Testis (tissue), 3 donors: ENCODE results near the gene ARHGAP26. TPM values are rescaled to one million over a fixed set of nuclear protein-coding genes. Genes with fewer than 3 reads are reported as not detected.

Experiments used
- DNase-seq: peaks from one replicate; pipeline ENCODE4 v3.0.0-alpha.2; 2019
- H3K27ac ChIP-seq, 2 donors: fragments of 200-600 bp; sonication (generic); one replicate each; pipeline ENCODE4 v1.5.1; 2019
- H3K27me3 ChIP-seq: fragments of 200-600 bp; sonication (generic); one replicate; pipeline ENCODE4 v1.5.1; 2019
- H3K36me3 ChIP-seq: fragments of 200-600 bp; sonication (generic); one replicate; pipeline ENCODE4 v1.5.1; 2017; ENCODE audit warnings: low read depth; ENCODE audit errors: missing control alignments
- H3K4me1 ChIP-seq: fragments of 200-600 bp; sonication (generic); one replicate; pipeline ENCODE4 v1.5.1; 2019
- H3K4me3 ChIP-seq, 2 donors: fragments of 200-600 bp; sonication (generic); one replicate each; pipeline ENCODE4 v1.5.1; 2017 to 2019
- H3K9me3 ChIP-seq: fragments of 200-600 bp; sonication (generic); one replicate; pipeline ENCODE4 v1.5.1; 2017
- CTCF ChIP-seq, 3 experiments: fragments of 450-650 bp in 2 of 3; fragments of 200-600 bp in 1 of 3; sonication (generic) in 1 of 3; IDR thresholded peaks; one replicate each; pipeline ENCODE4 v1.5.1; 2016 to 2019; ENCODE audit warnings: antibody characterized with exemption in 3 of 3, mild to moderate bottlenecking in 2 of 3, moderate library complexity in 1 of 3
- POLR2A ChIP-seq: fragments of 450-650 bp; IDR thresholded peaks from one replicate; pipeline ENCODE4 v1.6.1; 2017; ENCODE audit warnings: antibody characterized with exemption, mild to moderate bottlenecking, moderate library complexity
- WGBS, 2 donors: methylation state at CpG; one replicate each; pipeline ENCODE4 v1.1.5; 2018; 5-methylcytosine and 5-hydroxymethylcytosine counted together
- intact Hi-C: fragments of 100-400 bp; cut with DNase I; formaldehyde crosslinking; loops from one replicate; pipeline ENCODE4 v1.15.1; 2023; ENCODE audit warnings: low total_unique reads
- polyA plus RNA-seq: library from polyadenylated mRNA; stranded (reverse); fragments of 350-450 nt; fragmentation: Illumina TruSeq; extraction: RNeasy Lipid Tissue Mini Kit (QIAGEN cat#74804); gene quantifications from one replicate; pipeline ENCODE4 v1.2.3, GENCODE V29; 2014; ENCODE audit warnings: low read depth, low replicate concordance; ENCODE audit not compliant: insufficient read depth
- total RNA-seq, 2 donors: library from RNA; depleted of rRNA; stranded (reverse); fragments of >200 nt; gene quantifications; one replicate each; pipeline ENCODE4 v1.2.3, GENCODE V29; 2016

The ARHGAP26 gene
- total and polyA plus RNA-seq, 3 donors from 2014 or later = 33.8 to 98.7 (median 95.7) TPM

- intact Hi-C loops = no loop called here
- H3K27ac ChIP-seq = no peak overlapping the region
- no peaks in the 10 kb centered on the region for H3K36me3 ChIP-seq
- no peaks in the 10 kb centered on the region for H3K27me3 ChIP-seq
- DNase-seq = no peak
- H3K4me1 ChIP-seq = peaks cover 7% of the 10 kb centered on the region
- no peak overlapping the region for H3K4me3 ChIP-seq
- TF ChIP-seq CTCF (IDR thresholded peaks at IDR 0.05) = no peak
- WGBS, 2 donors = 85 to 86% methylated on average over 2 of the region's 2 CpGs
- no peaks in the 10 kb centered on the region for H3K9me3 ChIP-seq
Measured at GRCh38 chr5:143217804-143218160, 447.6 kb downstream of the ARHGAP26 start.

GRCh38 chr5:143218517-143219170, 448.5 kb downstream of the ARHGAP26 start:
- intact Hi-C loops = no loop called here

GRCh38 chr5:143219696-143220095, 449.5 kb downstream of the ARHGAP26 start:
- Histone ChIP-seq H3K27me3 (no peaks in the 10 kb centered on the region), H3K27ac (no peak overlapping the region), H3K4me1 (peaks cover 3% of the 10 kb centered on the region), H3K9me3 (no peaks in the 10 kb centered on the region), H3K4me3 (no peak overlapping the region), H3K36me3 (no peaks in the 10 kb centered on the region)
- TF ChIP-seq CTCF (IDR thresholded peaks at IDR 0.05) (no peak), POLR2A (no peak)
- no peak for DNase-seq
- intact Hi-C loops = no loop called here
- WGBS, 2 donors = 68 to 94% methylated on average over 2 of the region's 2 CpGs

More at GRCh38 chr5:143218517-143219170, 448.5 kb downstream of the ARHGAP26 start:
- H3K27ac ChIP-seq = no peak overlapping the region
- no peak for DNase-seq
- WGBS, 2 donors = 90 to 94% methylated on average over 4 of the region's 4 CpGs
- no peak overlapping the region for H3K4me3 ChIP-seq
- peaks cover 4% of the 10 kb centered on the region for H3K4me1 ChIP-seq
- H3K9me3 ChIP-seq = no peaks in the 10 kb centered on the region
- H3K27me3 ChIP-seq = no peaks in the 10 kb centered on the region
- no peaks in the 10 kb centered on the region for H3K36me3 ChIP-seq
- TF ChIP-seq POLR2A (no peak), CTCF (IDR thresholded peaks at IDR 0.05) (no peak)

- H3K4me3 ChIP-seq = no peak overlapping the region
- 62 to 71% methylated on average over 3 of the region's 3 CpGs for WGBS, 2 donors
- no peak for DNase-seq
- TF ChIP-seq CTCF (IDR thresholded peaks at IDR 0.05) (no peak), POLR2A (no peak)
- intact Hi-C loops = no loop called here
- no peak overlapping the region for H3K27ac ChIP-seq
- no peaks in the 10 kb centered on the region for H3K9me3 ChIP-seq
- peaks cover 3% of the 10 kb centered on the region for H3K4me1 ChIP-seq
- no peaks in the 10 kb centered on the region for H3K36me3 ChIP-seq
- H3K27me3 ChIP-seq = no peaks in the 10 kb centered on the region
Measured at GRCh38 chr5:143220748-143221251, 450.6 kb downstream of the ARHGAP26 start.
